Fibroblast of the aortic adventitia (primary cell): ENCODE data around the gene INO80D. TPM values are rescaled to one million over a fixed set of nuclear protein-coding genes. Genes with fewer than 3 reads are reported as not detected.
"Not testable (repeated sequence)": the region's sequence is repeated elsewhere in the genome, so short reads cannot be mapped to it uniquely, and the experiment has no call there.

Source experiments
- DNase-seq: peaks from one replicate; pipeline ENCODE4 v3.0.0-alpha.2; 2010; ENCODE audit warnings: low read depth
- H3K4me3 ChIP-seq: 2 replicates; pipeline ENCODE4 v1.5.1; 2011; ENCODE audit warnings: low read depth, mild to moderate bottlenecking, control low read depth, low read length, moderate library complexity
- CTCF ChIP-seq: IDR thresholded peaks from 2 replicates; pipeline ENCODE4 v1.5.1; 2011; ENCODE audit warnings: mild to moderate bottlenecking, low read length, control low read depth, inconsistent platforms; ENCODE audit not compliant: insufficient read depth
- total RNA-seq: library from RNA; depleted of rRNA; stranded (reverse); fragments of >200 nt; gene quantifications from 2 replicates; pipeline ENCODE4 v1.2.3, GENCODE V29; 2012; ENCODE audit warnings: low replicate concordance

Gene INO80D
- total RNA-seq, 1 donor: 12.0 TPM

DNA sequence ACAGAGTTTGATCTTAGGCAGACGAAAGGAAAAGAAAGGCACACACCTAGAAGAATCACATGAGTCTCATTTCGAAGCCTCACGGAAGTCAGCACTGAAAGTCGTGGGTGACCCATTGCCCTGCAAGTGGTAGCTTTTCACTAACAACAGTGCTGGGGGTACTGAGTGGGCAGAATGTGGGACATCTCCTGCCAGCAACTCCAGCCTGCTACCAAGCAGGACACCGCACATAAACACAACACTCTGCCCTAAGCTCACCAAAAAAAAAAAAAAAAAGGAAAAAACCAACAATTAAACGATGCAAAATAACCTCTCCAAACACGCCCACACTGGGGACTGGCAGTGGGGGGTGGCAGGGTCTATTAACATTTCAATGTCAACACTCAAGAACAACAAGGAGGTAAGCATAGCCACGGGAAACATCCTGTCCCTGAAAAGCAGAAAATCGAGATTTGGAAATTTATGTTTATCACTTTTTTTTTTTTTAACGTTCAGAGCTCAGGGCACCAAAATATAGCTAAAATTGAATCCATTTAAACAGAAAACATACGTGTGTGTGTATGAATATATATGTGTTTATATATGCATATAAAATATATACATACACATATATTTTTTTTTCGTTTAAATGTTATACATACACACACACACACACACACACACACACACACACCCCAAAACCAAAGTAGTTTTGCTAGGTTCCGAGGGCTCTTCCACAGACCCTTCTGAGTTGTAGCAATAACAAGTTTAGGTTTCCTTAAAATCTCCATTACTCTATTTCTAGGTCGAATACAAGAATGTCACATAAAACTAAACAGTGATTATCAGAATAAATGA, 2.2 kb downstream of the INO80D start:
- no peak for TF ChIP-seq CTCF
- peak; percentile 9 for DNase-seq
- peak overlapping the region; percentile 65 for H3K4me3 ChIP-seq

DNA sequence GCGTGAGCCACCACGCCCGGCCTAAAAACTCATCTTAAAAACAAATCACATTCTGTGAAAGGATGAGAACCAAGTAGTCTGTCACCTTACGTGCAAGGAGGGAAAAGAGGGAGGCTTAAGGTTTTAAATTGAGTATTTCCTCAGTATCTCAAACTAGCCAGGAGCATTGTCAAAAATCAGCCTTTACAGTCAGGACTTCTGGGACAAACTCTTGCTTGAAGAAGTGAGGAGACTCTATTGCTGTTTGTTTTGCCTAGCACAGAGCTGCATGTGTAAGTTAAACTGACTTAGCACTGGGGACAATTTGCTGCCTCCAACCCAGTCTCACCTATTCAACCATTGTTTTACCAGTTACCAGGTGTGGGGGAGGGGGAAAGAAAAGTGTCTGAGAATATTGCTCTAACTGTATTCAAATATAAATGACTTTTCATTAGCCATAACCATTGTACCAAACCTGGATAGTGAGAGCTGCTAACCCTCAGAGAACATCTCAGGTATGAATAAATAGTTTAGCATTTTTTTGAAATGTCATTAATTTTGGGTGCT, 3.6 kb downstream of the INO80D start:
- no peak overlapping the region for H3K4me3 ChIP-seq
- TF ChIP-seq CTCF: no peak
- no peak for DNase-seq

- no peak overlapping the region for H3K4me3 ChIP-seq
- DNase-seq: no peak
- TF ChIP-seq CTCF: no peak
These were observed 5.0 kb downstream of the INO80D start for GRCh38 chr2:206080927-206081326.

GRCh38 chr2:206079699-206080465, 6.1 kb downstream of the INO80D start:
- DNase-seq: no peak
- no peak for TF ChIP-seq CTCF
- no peak overlapping the region for H3K4me3 ChIP-seq

DNA sequence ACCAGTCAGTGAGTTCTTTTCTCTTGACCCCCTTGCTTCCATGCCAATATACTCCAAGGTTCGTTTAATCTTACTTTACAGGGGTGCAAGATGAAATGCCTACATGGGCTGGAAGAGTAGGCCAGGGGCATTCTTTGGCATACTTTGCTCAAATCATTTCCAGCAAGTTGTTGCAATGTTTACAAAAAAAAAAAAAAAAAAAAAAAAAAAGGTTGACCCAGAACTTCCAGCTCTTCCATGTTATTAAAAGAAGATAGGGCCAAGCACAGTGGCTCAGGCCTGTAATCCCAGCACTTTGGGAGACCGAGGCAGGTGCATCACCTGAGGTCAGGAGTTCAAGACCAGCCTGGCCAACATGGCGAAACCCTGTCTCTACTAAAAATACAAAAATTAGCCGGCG, 8.1 kb downstream of the INO80D start:
- DNase-seq: peak; percentile 2
- H3K4me3 ChIP-seq: not testable (repeated sequence)

DNA sequence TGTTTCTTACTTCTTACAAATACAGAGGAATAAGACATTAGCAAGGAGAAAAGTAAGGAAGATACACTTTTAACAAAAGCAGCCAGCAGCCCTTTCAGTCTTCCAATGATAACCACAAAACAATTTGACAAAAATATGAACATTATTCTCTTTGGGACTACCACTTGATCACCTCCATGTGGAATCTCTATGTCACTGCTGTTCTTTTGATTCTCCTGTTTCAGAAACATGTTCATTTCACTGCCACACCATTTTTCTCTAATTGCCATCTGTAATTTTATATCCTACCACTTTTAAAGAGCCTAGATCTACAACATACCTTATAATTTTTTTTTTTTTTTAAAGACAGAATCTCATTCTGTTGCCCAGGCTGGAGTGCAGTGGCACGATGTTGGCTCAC, 10.9 kb downstream of the INO80D start:
- H3K4me3 ChIP-seq: no peak overlapping the region
- TF ChIP-seq CTCF: no peak
- no peak for DNase-seq

- TF ChIP-seq CTCF: no peak
- H3K4me3 ChIP-seq: no peak overlapping the region
- DNase-seq: no peak
These were observed 14.2 kb downstream of the INO80D start for GRCh38 chr2:206071807-206072206.
